GM18511 (cell line): Measurements from ENCODE around the gene GNG7.
"Not testable (repeated sequence)": the region's sequence is repeated elsewhere in the genome, so short reads cannot be mapped to it uniquely, and the experiment has no call there.

Source experiments
- ATAC-seq: cut with Tn5 transposase; IDR thresholded peaks from one replicate; pipeline ENCODE4 v1.9.1; 2021; ENCODE audit warnings: mild to moderate bottlenecking, moderate library complexity; ENCODE audit not compliant: unreplicated experiment

The GNG7 gene

GRCh38 chr19:2519482-2519881 lies 183.0 kb downstream of the GNG7 start:
- no peak for ATAC-seq

GRCh38 chr19:2518856-2519255 lies 183.6 kb downstream of the GNG7 start:
- not testable (repeated sequence) for ATAC-seq

GRCh38 chr19:2517881-2518601 lies 184.5 kb downstream of the GNG7 start:
- no peak for ATAC-seq

GRCh38 chr19:2516727-2517126 lies 185.8 kb downstream of the GNG7 start:
- ATAC-seq: no peak

- ATAC-seq: no peak
These were observed 187.4 kb downstream of the GNG7 start for GRCh38 chr19:2514981-2515518.

- no peak for ATAC-seq
These were observed 189.7 kb downstream of the GNG7 start for GRCh38 chr19:2512523-2513431.

GRCh38 chr19:2511991-2512390 lies 190.5 kb downstream of the GNG7 start:
- no peak for ATAC-seq

- no peak for ATAC-seq
These were observed 190.9 kb downstream of the GNG7 start for GRCh38 chr19:2511570-2511969.

GRCh38 chr19:2509096-2509495 lies 193.4 kb downstream of the GNG7 start:
- ATAC-seq: no peak

GRCh38 chr19:2507109-2507508 lies 195.4 kb downstream of the GNG7 start:
- ATAC-seq: no peak

- not testable (repeated sequence) for ATAC-seq
These were observed 195.8 kb downstream of the GNG7 start for GRCh38 chr19:2506656-2507055.

- no peak for ATAC-seq
These were observed 198.9 kb downstream of the GNG7 start for GRCh38 chr19:2503521-2504109.

GRCh38 chr19:2500841-2501261 lies 201.6 kb downstream of the GNG7 start:
- no peak for ATAC-seq

GRCh38 chr19:2500156-2500555 lies 202.3 kb downstream of the GNG7 start:
- ATAC-seq: no peak

- ATAC-seq: no peak
These were observed 205.3 kb downstream of the GNG7 start for GRCh38 chr19:2497186-2497585.

GRCh38 chr19:2495651-2496316 lies 206.7 kb downstream of the GNG7 start:
- ATAC-seq: no peak

GRCh38 chr19:2495130-2495641 lies 207.3 kb downstream of the GNG7 start:
- ATAC-seq: no peak

- ATAC-seq: no peak
These were observed 207.9 kb downstream of the GNG7 start for GRCh38 chr19:2494447-2495129.

GRCh38 chr19:2494084-2494446 lies 208.4 kb downstream of the GNG7 start:
- ATAC-seq: no peak

- not testable (repeated sequence) for ATAC-seq
These were observed 209.0 kb downstream of the GNG7 start for GRCh38 chr19:2493448-2493847.
